Vagina (tissue), 2 donors: ENCODE measurements around the gene MEN1.

ENCODE experiments used
- POLR2A ChIP-seq, 2 donors: fragments of 450-650 bp; IDR thresholded peaks; one replicate each; pipeline ENCODE4 v1.6.1; 2017; ENCODE audit warnings: antibody characterized with exemption in 2 of 2, mild to moderate bottlenecking in 2 of 2, moderate library complexity in 2 of 2
- TF ChIP-seq, protein P1 (sequence below), 3 experiments: fragments of 450-650 bp in 2 of 3; fragments of 200-600 bp in 1 of 3; sonication (generic) in 1 of 3; IDR thresholded peaks; one replicate each; pipeline ENCODE4 v1.5.1; 2017 to 2019; ENCODE audit warnings: antibody characterized with exemption in 3 of 3, mild to moderate bottlenecking in 2 of 3, moderate library complexity in 2 of 3

DNA sequence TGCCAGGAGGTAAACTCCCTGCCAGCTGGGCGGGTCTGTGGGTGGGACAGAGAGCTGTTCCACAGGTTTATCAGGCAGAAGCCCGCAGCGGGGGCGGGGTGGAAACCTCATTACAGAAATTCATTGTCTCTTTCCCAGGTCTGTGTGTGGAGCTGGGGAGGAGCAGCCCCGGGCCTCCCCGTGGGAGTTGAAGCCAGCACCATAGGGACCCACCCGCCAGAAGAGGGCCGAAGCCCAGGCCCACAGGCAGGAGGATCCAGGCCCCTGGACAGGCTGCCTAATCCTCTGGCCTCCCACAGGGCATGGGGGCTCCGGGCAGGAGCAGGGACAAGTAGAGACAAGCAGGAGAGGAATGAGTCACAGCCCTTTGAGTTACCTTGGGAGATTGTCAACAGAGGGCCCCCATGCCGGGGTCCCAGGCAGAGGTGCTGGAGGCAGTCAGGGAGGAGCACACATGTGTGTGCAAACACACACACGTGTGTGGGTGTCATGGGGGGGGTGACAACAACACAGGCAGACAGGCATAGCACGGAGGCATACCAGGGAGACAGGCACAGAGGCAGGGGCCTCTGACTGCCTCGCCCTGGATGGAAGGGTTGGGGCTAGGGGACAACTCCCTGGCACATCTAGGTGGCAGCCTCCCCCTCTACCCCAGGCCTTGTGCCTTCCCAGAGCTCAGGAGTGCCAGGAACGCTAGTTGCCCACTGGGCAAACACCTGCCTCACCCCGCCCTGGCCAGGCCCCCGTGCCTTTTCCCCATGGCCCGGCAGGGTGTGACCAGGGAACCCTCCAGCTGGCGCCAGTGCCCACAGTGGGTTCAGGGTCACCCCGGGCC, 32.7 kb upstream of the MEN1 start:
- TF ChIP-seq, protein P1, sequence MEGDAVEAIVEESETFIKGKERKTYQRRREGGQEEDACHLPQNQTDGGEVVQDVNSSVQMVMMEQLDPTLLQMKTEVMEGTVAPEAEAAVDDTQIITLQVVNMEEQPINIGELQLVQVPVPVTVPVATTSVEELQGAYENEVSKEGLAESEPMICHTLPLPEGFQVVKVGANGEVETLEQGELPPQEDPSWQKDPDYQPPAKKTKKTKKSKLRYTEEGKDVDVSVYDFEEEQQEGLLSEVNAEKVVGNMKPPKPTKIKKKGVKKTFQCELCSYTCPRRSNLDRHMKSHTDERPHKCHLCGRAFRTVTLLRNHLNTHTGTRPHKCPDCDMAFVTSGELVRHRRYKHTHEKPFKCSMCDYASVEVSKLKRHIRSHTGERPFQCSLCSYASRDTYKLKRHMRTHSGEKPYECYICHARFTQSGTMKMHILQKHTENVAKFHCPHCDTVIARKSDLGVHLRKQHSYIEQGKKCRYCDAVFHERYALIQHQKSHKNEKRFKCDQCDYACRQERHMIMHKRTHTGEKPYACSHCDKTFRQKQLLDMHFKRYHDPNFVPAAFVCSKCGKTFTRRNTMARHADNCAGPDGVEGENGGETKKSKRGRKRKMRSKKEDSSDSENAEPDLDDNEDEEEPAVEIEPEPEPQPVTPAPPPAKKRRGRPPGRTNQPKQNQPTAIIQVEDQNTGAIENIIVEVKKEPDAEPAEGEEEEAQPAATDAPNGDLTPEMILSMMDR (IDR thresholded peaks at IDR 0.05): no peak
- no peak for TF ChIP-seq POLR2A (IDR thresholded peaks at IDR 0.05)
